Mesodermal cell (in vitro differentiated cells): ENCODE measurements around the gene DIP2C.
"Not testable (repeated sequence)": the region's sequence is repeated elsewhere in the genome, so short reads cannot be mapped to it uniquely, and the experiment has no call there.

Experiments used
- H3K27ac ChIP-seq: 2 replicates; pipeline ENCODE4 v1.7.0; 2013; ENCODE audit warnings: mild to moderate bottlenecking, low read depth, low read length, moderate library complexity; ENCODE audit not compliant: severe bottlenecking
- H3K36me3 ChIP-seq: 2 replicates; pipeline ENCODE4 v1.7.1; 2013; ENCODE audit warnings: mild to moderate bottlenecking, low read length, moderate library complexity; ENCODE audit not compliant: control insufficient read depth, insufficient read depth
- H3K4me1 ChIP-seq: one replicate; pipeline ENCODE4 v1.7.1; 2013; ENCODE audit warnings: mild to moderate bottlenecking, low read length; ENCODE audit not compliant: insufficient read depth, control insufficient read depth, poor library complexity, severe bottlenecking
- H3K4me3 ChIP-seq: 2 replicates; pipeline ENCODE4 v1.7.0; 2013; ENCODE audit warnings: low read length, control low read depth, mild to moderate bottlenecking; ENCODE audit not compliant: insufficient read depth, poor library complexity, severe bottlenecking; ENCODE audit errors: extremely low read depth
- H3K9me3 ChIP-seq: 2 replicates; pipeline ENCODE4 v1.7.1; 2013; ENCODE audit warnings: mild to moderate bottlenecking, low read length, moderate library complexity; ENCODE audit not compliant: control insufficient read depth
- WGBS, 2 experiments: methylation state at CpG; one replicate each; pipeline ENCODE4 v1.1.5; 2013; ENCODE audit warnings: missing lambda C conversion rate in 2 of 2; ENCODE audit not compliant: insufficient coverage in 2 of 2; 5-methylcytosine and 5-hydroxymethylcytosine counted together

DIP2C gene

GRCh38 chr10:650441-650851 is 39.0 kb downstream of the DIP2C start:
- 93 to 95% methylated on average over 9 of the region's 10 CpGs for WGBS, 2 experiments
- H3K27ac ChIP-seq: no peak overlapping the region
- no peak overlapping the region for H3K4me3 ChIP-seq

GRCh38 chr10:649798-650440 is 39.5 kb downstream of the DIP2C start:
- Histone ChIP-seq H3K27ac (no peak overlapping the region), H3K36me3 (no peaks in the 10 kb centered on the region), H3K4me1 (peaks cover 17% of the 10 kb centered on the region), H3K4me3 (no peak overlapping the region), H3K9me3 (no peaks in the 10 kb centered on the region)
- 91 to 93% methylated on average over 22 of the region's 24 CpGs for WGBS, 2 experiments

More at GRCh38 chr10:650441-650851, 39.0 kb downstream of the DIP2C start:
- H3K4me1 ChIP-seq: peaks cover 19% of the 10 kb centered on the region
- no peaks in the 10 kb centered on the region for H3K9me3 ChIP-seq
- no peaks in the 10 kb centered on the region for H3K36me3 ChIP-seq

GRCh38 chr10:649445-649797 is 40.0 kb downstream of the DIP2C start:
- no peak overlapping the region for H3K27ac ChIP-seq
- no peak overlapping the region for H3K4me3 ChIP-seq
- WGBS, 2 experiments: 100% methylated on average over 2 of the region's 4 CpGs; no CpG with 5 or more reads in 1 of the 2 experiments
- no peaks in the 10 kb centered on the region for H3K36me3 ChIP-seq
- no peaks in the 10 kb centered on the region for H3K9me3 ChIP-seq
- H3K4me1 ChIP-seq: peaks cover 12% of the 10 kb centered on the region

- not testable (repeated sequence) for H3K9me3 ChIP-seq, H3K36me3 ChIP-seq, H3K4me1 ChIP-seq, H3K27ac ChIP-seq, H3K4me3 ChIP-seq
- 97 to 100% methylated on average over 6 to 9 of the region's 15 CpGs for WGBS, 2 experiments
Observed at GRCh38 chr10:647019-647418, 42.4 kb downstream of the DIP2C start.

GRCh38 chr10:646118-646524 is 43.3 kb downstream of the DIP2C start:
- Histone ChIP-seq H3K4me1 (peaks cover 4% of the 10 kb centered on the region), H3K9me3 (no peaks in the 10 kb centered on the region), H3K27ac (no peak overlapping the region), H3K36me3 (no peaks in the 10 kb centered on the region), H3K4me3 (no peak overlapping the region)
- WGBS, 2 experiments: 85 to 94% methylated on average over 12 to 13 of the region's 14 CpGs

- WGBS, 2 experiments: 87 to 100% methylated on average over 2 to 3 of the region's 5 CpGs
Observed at GRCh38 chr10:644943-645334, 44.5 kb downstream of the DIP2C start.

GRCh38 chr10:644076-644942 is 45.2 kb downstream of the DIP2C start:
- Histone ChIP-seq H3K36me3 (no peaks in the 10 kb centered on the region), H3K4me1 (no peaks in the 10 kb centered on the region), H3K4me3 (no peak overlapping the region), H3K9me3 (no peaks in the 10 kb centered on the region), H3K27ac (no peak overlapping the region)
- WGBS, 2 experiments: 87 to 88% methylated on average over 13 to 17 of the region's 23 CpGs

More at GRCh38 chr10:644943-645334, 44.5 kb downstream of the DIP2C start:
- H3K9me3 ChIP-seq: no peaks in the 10 kb centered on the region
- no peaks in the 10 kb centered on the region for H3K4me1 ChIP-seq
- H3K4me3 ChIP-seq: no peak overlapping the region
- H3K27ac ChIP-seq: no peak overlapping the region
- no peaks in the 10 kb centered on the region for H3K36me3 ChIP-seq

- WGBS, 2 experiments: 86 to 95% methylated on average over 12 to 14 of the region's 16 CpGs
- no peak overlapping the region for H3K4me3 ChIP-seq
- no peaks in the 10 kb centered on the region for H3K9me3 ChIP-seq
- no peaks in the 10 kb centered on the region for H3K4me1 ChIP-seq
- H3K27ac ChIP-seq: no peak overlapping the region
- no peaks in the 10 kb centered on the region for H3K36me3 ChIP-seq
Observed at GRCh38 chr10:642186-642890, 47.1 kb downstream of the DIP2C start.

- no peak overlapping the region for H3K27ac ChIP-seq
- no peaks in the 10 kb centered on the region for H3K4me1 ChIP-seq
- no peaks in the 10 kb centered on the region for H3K9me3 ChIP-seq
- no peak overlapping the region for H3K4me3 ChIP-seq
- 91 to 96% methylated on average over 16 to 17 of the region's 21 CpGs for WGBS, 2 experiments
- H3K36me3 ChIP-seq: no peaks in the 10 kb centered on the region
Observed at GRCh38 chr10:641149-642010, 48.1 kb downstream of the DIP2C start.

GRCh38 chr10:640673-641045 is 48.8 kb downstream of the DIP2C start:
- Histone ChIP-seq H3K4me1 (no peaks in the 10 kb centered on the region), H3K4me3 (no peak overlapping the region), H3K36me3 (no peaks in the 10 kb centered on the region), H3K27ac (no peak overlapping the region), H3K9me3 (no peaks in the 10 kb centered on the region)
- WGBS, 2 experiments: 96 to 97% methylated on average over 21 to 23 of the region's 27 CpGs
